HG03095 (cell line): ENCODE results near the gene PDE11A.
"Not testable (repeated sequence)": the region's sequence is repeated elsewhere in the genome, so short reads cannot be mapped to it uniquely, and the experiment has no call there.

ENCODE experiments used
- ATAC-seq: cut with Tn5 transposase; IDR thresholded peaks from one replicate; pipeline ENCODE4 v1.9.1; 2021; ENCODE audit warnings: moderate library complexity; ENCODE audit not compliant: unreplicated experiment

PDE11A gene

GRCh38 chr2:177886824-177887223, 185.8 kb downstream of the PDE11A start:
- no peak for ATAC-seq

DNA sequence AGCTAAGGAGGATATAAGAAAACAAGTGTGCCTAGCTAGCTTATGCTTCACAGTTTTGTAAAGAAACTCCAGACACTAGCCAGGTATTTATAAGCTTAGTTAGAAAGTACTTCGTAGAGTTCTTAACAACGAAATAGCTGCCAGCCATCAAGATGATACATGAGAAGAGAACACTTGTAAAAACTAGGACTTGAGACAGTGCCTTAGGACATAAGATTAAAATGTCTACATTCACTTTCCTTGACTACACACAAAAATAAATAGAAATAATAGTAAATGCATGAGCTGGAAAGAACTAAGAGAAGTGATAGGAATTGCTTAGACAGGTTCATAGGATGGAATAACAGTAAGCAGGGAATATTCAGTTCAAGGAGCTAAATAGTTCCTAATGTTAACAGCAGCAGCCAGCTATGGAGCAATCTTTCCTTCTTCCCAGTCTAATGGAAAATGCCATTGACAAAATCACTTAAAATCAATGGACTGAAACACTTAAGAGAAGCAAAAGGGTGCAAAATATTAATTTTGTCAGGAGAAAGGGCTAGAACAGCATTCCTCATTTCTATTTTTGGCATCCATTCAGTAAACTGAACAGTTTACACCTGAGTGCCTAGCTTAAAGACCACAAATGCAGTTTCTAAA, 186.6 kb downstream of the PDE11A start:
- ATAC-seq, result no peak

DNA sequence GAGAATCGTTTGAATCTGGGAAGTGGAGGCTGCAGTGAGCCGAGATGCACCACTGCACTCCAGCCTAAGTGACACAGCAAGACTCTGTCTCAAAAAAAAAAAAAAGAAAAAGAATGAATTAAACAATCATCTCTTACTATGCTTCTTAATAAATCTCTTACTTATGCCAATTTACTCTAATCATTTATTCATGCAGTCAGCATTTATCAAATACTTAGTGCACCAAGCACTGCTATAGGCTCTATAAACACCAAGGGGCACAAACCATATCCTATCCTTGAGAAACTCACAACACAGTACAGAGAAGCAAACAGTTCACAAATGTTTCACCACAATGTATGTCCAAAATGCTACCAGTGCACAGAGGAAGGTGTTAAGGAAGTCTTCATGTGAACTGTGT, 189.4 kb downstream of the PDE11A start:
- ATAC-seq, result no peak

- no peak for ATAC-seq
Measured at GRCh38 chr2:177882501-177882900, 190.1 kb downstream of the PDE11A start.

DNA sequence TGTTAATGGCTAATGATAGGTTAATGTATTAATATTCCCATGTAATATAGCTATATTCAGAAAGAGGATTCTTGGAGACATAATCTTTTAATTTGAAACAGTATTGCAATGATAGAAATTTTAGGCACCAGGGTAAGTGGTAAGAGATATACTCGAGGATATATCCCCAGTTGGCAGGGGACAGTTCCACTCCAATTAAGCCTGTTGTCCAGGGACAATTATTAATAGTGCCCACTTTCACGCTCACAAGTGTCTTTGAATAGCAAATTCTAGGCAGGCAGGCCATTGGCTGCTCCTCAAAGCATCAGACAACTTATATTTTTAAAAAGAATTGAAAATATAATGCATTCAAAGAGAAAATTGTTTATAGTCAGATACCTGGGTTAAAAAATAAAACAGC, 190.7 kb downstream of the PDE11A start:
- no peak for ATAC-seq

DNA sequence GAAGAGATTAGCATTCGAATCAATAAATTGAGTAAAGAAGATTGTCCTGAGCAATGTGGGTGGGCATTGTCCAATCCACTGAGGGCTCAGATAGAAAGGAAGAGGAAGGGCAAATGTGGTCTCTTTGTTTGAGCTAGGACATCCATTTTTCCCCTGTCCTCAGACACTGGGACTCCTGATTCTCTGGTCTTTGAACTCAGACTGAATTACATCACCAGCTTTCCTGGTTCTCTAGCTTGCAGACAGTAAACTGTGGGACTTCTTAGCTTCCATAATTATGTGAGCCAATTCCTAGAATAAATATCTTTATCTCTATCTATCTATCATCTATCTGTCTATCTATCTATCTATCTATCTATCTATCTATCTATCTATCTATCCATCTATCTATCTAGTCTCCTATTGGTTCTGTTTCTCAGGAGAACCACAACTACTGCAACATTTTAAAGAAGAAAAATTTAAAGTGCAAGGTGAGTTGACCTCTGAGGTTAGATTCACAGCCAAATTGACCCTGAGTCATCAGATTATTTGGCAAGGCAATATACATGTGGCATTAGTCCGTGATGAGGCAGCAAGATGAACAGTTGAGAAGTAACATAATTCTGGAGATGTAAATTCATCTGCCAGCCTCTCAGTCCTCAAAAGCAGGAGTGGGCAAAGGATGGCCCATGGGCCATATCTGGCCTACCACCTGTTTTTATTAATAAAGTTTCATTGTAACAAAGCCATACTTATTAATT, 191.4 kb downstream of the PDE11A start:
- no peak for ATAC-seq

DNA sequence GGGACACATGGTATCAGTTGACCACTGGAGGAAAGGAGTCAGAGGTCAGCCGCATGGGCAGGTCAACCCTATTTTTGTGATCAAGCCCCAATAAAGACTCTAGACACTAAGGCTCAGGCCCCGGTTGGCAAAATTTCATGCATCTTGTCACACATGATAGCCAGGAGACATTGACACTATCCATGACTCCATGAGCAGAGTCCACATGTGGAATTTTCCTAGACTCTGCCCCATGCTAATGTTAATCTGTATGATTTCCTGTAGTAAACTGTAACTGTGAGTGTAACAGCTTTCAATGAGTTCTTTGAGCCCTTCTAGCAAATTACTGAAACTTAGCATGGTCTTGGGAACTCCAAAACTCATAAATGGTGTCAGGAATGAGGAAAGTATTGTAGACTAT, 192.3 kb downstream of the PDE11A start:
- ATAC-seq, result no peak

- no peak for ATAC-seq
Measured at GRCh38 chr2:177876950-177877349, 195.6 kb downstream of the PDE11A start.

GRCh38 chr2:177874686-177875085, 197.9 kb downstream of the PDE11A start:
- ATAC-seq, result no peak

DNA sequence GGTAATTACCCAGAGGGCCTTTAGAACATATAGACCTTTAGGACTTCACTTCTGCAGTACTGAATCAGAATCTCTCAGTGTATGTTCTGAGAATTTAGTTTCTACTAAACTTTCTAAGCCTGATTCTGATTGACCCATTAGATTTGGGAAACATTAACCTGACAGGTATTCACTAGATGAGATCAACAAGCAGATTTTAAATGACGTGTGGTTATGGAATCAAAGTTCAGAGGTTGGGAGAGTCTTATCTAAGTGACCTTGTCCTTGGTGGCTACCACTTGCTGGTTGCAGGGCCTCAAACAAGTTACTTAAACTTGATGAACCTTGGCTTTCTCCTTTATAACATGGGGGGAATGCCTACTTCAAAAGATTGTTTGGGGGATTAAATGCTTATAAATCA, 198.7 kb downstream of the PDE11A start:
- no peak for ATAC-seq

DNA sequence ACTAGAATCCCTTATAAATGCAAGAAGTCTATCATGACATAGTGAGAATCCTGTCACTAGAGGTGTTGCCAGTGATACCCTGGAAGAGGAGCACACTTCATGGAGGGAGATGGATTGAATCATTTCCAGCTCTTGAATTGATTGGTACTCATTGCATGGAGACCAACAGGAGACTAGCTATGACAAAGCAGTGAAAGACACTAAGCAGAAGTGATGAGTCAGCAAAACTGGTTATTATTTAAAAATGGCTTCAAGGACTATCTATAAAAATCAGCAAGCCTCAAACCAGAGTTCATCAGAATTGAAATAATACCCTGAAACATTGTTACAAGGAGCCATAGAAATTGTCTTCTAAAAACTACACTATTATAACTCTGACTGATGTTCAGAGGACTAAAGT, 200.3 kb downstream of the PDE11A start:
- ATAC-seq, result no peak

DNA sequence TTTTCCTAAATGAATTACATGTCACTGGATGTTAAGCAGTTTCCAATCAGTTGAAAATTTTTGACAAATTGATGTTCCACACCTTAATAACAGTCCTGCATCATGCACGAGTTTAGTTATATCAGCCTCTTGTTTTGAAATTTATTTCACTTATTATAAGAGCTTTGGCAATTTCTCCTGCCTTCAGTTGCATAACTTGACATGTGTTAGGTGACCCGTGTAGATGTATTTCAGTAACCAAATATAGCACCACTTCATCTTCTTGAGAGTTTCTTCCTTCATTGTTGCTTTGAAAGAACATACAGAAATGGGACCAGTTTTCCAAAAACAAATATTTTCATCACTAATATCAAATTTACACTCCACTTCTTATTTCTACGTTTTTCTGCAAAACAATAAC, 202.7 kb downstream of the PDE11A start:
- ATAC-seq, result no peak

GRCh38 chr2:177869209-177869608, 203.4 kb downstream of the PDE11A start:
- no peak for ATAC-seq

GRCh38 chr2:177868806-177869205, 203.8 kb downstream of the PDE11A start:
- no peak for ATAC-seq

DNA sequence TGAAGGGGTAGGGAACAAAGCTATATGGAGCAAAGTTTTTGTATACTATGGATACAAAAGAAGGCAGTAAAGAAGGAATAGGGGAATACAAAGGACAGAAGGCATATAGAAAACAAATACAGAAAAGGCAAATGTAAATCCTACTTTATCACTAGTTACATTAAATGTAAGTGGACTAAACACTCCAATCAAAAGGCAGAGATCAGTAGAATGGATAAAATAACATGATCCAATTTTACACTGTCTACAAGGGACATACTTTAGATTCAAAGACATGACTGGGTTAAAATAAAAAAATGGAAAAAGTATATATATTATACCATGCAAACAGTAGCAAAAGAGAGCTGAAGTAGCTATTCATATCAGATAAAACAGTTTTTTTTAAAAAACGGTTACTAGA, 215.0 kb downstream of the PDE11A start:
- ATAC-seq, result no peak

DNA sequence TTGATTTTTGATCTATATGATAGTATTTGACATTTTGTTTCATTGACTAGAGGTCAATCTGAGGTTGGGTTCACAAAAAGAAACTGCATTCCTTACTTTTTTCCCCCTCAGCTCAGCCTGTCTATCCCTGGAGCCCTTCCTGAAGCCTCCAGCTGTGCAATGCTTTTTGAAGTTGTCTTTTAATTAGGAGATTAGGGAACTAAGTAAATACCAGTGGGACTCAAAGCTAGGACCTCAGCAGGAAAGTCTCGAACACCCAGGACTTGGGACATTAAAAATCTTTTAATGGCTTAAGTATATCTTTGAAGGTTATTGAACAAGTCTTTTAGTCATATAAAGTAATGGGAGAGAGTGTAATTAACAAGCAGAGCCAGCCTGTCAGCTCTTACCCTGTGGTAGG, 220.2 kb downstream of the PDE11A start:
- no peak for ATAC-seq

DNA sequence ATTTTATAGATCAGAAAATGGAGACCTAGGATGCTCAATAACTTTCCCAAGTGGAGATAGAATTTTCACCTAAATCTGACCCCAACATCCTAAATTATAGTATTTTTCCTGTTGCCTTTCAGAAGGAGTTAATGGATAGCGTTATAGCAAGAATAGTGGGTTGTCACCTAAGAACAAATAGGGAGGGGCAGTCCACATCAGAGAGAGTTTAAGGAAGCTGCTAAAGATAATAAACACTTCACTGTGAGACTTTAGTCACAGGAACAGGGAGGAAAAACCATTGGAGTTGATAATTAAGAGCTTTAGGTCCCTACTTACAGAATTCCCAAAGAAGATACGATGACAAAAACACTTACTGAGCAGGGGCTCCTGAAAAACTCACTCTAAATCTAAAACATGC, 229.4 kb downstream of the PDE11A start:
- ATAC-seq, result no peak

- no peak for ATAC-seq
Measured at GRCh38 chr2:177842243-177842642, 230.3 kb downstream of the PDE11A start.

DNA sequence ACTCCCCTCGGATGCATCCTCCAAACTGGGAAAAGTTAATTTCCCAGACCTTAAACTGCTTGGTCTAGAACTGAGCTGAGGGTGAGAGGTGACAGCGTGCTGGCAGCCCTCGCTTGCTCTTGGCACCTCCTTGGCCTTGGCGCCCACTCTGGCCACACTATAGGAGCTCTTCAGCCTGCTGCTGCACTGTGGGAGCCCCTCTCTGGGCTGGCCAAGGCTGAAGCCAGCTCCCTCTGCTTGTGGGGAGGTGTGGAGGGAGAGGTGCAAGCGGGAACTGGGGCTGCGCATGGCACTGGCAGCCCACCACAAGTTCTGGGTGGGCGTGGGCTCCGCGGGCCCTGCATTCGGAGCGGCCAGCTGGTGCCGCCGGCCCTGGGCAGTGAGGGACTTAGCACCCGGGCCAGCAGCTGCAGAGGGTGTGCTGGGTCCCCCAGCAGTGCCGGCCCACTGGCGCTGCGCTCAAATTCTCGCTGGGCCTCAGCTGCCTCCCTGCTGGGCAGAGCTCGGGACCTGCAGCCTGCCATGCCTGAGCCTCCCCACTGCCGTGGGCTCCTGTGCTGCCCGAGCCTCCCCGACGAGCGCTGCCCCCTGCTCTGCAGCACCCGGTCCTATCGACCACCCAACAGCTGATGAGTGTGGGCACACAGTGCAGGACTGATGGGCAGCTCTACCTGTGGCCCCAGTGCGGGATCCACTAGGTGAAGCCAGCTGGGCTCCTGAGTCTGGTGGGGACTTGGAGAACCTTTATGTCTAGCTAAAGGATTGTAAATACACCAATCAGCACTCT, 237.0 kb downstream of the PDE11A start:
- not testable (repeated sequence) for ATAC-seq

- ATAC-seq, result no peak
Measured at GRCh38 chr2:177832611-177833433, 239.8 kb downstream of the PDE11A start.

DNA sequence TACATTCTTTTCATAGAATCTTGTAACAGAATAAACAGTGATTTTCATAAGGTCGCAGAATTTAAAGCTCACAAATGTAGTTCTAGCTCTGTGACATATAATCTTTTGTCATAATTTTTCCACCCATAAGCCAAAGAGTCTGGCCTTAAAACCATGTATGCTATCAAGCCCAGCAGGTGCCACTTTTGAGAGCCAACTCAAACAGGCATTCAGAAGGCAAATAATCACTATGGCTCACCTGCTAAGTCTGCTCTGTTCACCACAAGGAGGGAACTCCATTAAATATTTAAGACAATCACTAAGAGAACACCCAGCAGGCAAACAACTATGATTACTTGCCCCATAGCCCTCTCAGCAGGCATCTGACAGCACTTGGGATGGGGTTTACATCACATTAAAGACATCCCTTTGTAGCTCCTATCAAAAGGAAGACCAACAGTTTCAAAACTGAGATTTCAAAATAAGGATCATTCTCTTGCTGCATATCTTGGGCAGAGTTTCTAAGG, 241.6 kb downstream of the PDE11A start:
- ATAC-seq, result no peak
